OCI-LY3 (cell line): ENCODE measurements around the gene ASGR2.

Experiments used
- EZH2phosphoT487 ChIP-seq: fragments of 200-600 bp; shearing (Covaris generic); IDR thresholded peaks from 2 replicates; pipeline ENCODE4 v1.6.1; 2018; ENCODE audit warnings: antibody characterized with exemption, mixed run types, low read depth
- TF ChIP-seq, protein P1 (sequence below): fragments of 200-600, 300-600 bp; sonication (generic); IDR thresholded peaks from 2 replicates; pipeline ENCODE4 v1.5.1; 2014; ENCODE audit warnings: antibody characterized with exemption, low read length, low read depth

- TF ChIP-seq, protein P1, sequence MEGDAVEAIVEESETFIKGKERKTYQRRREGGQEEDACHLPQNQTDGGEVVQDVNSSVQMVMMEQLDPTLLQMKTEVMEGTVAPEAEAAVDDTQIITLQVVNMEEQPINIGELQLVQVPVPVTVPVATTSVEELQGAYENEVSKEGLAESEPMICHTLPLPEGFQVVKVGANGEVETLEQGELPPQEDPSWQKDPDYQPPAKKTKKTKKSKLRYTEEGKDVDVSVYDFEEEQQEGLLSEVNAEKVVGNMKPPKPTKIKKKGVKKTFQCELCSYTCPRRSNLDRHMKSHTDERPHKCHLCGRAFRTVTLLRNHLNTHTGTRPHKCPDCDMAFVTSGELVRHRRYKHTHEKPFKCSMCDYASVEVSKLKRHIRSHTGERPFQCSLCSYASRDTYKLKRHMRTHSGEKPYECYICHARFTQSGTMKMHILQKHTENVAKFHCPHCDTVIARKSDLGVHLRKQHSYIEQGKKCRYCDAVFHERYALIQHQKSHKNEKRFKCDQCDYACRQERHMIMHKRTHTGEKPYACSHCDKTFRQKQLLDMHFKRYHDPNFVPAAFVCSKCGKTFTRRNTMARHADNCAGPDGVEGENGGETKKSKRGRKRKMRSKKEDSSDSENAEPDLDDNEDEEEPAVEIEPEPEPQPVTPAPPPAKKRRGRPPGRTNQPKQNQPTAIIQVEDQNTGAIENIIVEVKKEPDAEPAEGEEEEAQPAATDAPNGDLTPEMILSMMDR = no peak
- no peak for TF ChIP-seq EZH2phosphoT487
Measured at GRCh38 chr17:7098802-7099459, 15.7 kb downstream of the ASGR2 start.
